SKM-1 (cell line): ENCODE data around the gene COPB1.

Experiments
- DNase-seq: peaks from one replicate; lab custom pipeline; 2025; ENCODE audit not compliant: unreplicated experiment; lab: John Stamatoyannopoulos, UW

Gene COPB1

DNA sequence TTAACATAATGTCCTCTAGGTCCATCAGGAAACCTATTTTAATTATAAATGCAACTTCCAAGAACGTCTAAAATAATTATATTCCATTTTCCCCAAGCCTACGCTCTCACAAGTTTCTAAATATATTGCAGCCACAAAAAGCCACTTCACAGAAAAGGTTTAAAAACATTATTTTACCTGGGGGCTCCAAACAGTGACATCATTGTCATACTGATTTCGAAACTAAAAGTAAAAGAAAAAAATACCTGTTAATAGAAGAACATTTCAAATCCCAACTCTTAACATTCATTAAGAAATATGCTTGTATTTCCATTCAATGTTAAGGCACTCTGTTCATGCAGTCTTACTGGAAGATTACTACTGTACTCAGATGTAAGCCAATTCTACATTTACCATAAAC lies 19.2 kb upstream of the COPB1 start:
- no peak for DNase-seq

DNA sequence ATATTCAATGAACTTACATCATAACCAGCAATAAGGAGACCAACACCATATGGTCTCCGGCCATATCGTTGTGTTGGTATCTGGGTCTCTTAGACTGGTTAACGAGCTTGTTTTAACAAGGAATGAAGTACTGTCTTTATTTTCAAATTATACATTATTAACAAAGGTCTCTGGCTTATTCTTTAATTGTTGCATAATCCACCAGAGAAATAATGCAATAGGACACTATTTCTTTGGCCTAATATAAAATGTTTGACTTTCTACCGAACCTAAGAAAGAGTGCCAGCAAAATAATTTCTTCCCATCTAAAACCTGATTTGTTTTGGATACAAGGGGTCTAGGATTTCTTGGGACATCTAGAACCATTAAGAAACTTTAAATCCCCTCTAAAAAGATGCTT lies 14.2 kb upstream of the COPB1 start:
- no peak for DNase-seq

DNA sequence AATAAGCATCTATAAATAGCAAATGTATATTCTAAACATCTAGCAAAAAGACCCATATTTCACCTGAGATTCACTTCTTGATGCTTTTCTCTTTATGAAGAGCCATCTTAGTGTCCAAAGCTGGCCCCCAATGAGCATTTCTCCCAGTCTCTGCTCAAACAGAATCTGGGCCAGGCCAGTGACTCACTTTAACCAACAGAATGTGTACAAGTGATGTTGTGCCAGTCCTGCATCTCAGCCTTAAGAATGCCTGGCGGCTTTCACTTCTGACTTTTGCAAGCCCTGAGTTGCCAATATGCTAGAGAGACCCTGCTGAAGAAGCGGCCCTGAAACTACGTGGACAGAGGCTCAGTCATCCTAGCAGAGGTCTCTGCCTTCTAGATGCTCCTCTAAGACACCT lies 6.9 kb upstream of the COPB1 start:
- DNase-seq = no peak

DNA sequence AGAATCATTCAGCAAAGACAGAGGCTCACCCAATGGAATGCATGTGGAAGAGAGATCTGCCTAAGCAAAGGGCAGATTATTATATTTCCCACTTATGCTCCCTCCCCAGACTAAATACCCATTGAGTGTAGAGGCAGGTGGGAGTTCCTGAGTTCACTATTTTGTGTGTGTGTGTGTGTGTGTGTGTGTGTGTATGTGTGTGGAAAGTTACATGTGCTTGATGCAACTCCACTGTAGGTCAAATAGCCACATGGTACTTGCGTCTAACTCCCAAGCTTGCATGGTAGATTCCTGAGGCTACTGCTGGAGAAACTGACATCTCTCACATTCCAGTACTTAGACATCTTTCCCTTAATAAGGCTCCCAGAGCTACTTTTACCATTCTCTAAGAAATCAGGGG lies 3.4 kb upstream of the COPB1 start:
- DNase-seq = no peak

DNA sequence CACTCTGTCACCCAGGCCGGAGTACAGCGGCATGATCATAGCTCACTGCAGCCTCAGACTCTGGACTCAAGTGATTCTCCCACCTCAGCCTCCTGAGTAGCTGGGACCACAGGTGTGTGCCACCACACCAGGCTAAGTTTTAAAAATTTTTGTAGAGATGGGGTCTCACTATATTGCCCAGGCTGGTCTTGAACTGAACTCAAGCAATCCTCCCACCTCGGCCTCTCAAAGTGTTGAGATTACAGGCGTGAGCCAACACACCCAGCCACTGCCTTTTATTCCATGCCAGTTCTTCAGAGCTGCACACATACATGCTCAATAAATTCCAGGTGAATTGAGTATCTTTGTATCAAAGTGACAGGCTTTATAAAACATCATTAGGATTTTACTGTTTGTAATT lies 2.4 kb upstream of the COPB1 start:
- no peak for DNase-seq

DNA sequence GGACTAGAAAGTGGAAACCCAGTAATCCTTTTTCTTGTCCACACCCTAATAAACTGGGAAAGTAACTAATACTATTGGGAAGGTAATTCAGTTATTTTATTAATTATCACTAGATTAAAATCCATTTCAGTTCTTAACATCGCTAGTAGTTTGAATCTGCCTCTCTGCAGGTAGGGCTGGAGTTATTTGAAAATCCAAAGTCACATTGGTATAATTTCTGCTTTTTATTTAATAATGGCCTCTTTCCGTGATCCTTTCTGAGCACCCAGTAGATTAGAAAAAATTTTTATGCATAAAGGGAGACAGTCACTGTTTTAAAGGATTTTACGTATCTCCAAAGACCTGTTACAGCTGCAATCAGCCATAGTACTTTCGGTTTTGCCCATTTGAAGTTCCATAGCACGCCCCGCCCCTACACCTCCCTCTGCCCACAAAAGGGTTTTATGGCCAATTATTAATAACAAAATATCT lies 605 bp upstream of the COPB1 start:
- DNase-seq = no peak

DNA sequence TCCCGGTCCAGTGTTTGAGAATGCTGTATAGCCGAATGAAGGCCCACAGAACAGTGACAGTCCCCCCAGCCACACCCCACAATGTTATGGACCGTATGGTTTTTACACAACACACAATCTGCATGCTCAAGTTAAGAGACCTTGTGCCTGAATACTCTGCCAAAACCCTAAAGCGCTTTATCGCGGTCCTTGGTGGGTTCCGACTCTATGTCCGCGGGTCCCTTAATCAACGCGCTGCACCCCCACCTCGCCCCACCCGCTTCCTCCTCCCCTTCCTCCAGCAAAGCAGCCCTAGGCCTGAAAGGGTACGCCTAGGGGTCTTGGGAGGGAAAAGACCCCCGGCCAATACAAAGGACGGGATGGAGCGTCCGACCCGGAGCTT lies 442 bp downstream of the COPB1 start:
- no peak for DNase-seq

DNA sequence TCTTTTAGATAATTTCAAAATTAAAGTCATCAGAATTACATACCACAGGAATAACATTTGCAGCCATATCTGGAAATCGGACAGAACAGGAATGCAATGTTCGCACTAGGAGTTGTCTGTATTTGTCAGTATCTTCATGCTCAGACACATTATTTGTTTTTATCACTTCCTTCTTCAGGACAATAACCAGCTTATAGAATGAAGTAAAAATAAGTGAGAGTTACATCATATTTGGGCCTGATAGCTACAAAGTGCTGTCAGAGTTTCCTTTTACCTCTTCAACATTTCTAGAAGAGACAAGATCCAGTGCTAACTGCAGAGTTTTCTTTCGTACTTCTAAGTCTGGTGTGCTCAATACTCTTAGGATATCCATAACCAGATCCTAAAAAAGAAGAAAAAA lies 18.9 kb downstream of the COPB1 start:
- DNase-seq = no peak

DNA sequence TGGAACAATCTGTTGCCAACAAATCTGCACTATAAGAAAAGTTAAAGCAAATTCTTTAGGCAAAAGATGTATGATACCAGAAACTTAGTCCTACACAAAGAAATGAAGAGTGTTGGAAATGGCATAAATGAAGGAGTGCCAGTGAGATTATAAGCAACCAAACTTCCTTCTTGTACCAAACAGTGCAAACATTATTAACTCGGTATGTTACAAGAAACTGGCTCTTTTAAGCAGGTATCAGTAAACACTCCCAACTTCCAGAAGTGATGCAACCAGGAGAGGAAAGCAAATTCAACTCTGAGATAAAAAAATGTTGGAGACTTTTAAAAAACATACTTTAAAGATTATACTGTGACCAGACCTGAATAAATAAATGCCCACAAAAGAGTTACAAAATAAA lies 28.5 kb downstream of the COPB1 start:
- no peak for DNase-seq

DNA sequence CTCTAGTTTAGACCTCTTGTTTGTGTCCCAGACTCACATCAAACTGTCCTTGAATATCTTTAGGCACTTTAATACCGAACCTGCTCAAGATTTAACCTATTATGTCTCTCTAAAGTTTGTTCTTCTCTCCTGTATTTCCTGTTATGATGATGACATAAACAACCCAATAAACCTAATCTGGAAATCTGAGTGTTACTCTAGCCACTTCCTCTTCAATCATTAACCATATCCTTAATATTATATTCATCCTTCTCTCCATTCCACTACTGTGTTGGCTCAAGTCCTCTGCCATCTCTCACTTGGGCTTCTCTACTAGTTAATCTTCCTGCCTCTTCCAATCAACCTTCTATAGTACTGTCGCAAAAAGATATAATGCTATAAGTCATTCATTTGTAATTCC lies 36.0 kb downstream of the COPB1 start:
- DNase-seq = no peak

DNA sequence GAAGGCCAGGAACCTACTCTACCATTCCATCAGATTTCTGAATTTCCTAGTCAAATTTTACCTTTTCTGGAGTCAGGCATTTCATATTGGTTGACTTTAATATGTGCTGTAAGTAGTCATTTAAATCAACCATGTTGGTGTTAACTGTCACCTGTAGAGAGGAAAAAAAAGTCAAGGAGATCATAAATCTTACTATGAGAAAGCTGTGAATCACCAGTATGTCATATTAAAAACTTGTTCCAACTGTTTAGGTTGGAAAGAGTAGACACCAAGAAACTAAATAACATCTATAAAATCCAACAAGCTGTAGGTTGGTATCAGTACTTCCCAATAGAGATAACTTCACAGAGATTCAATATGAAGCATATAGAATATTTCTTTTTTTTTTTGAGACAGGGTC lies 39.5 kb downstream of the COPB1 start:
- no peak for DNase-seq

DNA sequence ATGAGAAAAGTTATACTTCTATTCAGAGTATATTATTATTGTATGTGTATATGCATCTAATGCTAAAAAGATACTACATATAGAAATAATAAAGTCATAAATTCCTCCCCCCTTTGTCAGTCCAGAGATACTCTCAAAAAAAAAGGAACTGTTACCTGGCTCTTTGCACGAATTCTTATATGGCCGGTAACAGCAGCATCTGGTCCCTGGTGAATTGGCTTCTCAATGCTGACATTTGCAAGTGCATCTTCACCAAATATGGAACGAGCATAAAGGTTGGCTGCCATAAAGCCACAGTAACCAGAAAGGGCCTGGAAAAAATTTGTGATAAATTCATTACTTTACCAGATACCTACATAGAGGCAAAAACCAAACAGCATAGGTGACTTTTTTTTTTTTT lies 41.2 kb downstream of the COPB1 start:
- DNase-seq = no peak

DNA sequence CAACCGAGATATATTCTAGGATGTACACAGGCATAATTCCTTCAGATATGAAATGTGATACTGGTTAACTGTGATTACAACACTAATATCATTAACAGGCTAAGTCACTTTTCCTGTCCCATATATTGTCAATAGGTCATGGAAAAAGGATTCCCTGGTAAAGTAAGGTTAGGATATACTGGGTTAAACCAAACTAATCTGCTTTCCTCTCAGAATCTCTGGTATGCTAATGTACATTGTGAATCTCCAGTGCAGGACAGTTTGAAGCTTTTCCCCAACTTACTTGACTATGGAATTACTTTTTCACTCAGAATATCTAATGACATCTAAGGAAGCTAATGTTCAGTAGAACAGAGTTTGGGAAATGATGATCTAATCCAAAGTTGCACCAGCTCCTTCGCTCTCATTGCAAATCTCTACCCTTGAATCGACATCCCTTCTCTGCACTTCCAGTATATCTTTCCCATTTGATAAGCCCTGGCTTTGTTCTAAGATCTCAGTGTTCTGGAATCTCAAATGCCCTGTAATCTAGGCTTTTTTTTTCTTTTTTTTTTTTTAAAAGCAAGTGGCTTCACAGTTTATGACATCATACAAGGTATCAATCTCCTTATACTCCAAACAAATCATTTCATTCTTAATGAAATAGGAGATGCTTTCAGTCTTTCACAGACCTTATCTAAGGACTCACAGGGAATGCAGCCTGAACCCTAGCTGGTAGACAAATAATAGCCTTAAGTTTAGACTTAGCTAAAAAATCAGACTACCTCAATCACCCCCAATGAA lies 43.8 kb downstream of the COPB1 start:
- no peak for DNase-seq

DNA sequence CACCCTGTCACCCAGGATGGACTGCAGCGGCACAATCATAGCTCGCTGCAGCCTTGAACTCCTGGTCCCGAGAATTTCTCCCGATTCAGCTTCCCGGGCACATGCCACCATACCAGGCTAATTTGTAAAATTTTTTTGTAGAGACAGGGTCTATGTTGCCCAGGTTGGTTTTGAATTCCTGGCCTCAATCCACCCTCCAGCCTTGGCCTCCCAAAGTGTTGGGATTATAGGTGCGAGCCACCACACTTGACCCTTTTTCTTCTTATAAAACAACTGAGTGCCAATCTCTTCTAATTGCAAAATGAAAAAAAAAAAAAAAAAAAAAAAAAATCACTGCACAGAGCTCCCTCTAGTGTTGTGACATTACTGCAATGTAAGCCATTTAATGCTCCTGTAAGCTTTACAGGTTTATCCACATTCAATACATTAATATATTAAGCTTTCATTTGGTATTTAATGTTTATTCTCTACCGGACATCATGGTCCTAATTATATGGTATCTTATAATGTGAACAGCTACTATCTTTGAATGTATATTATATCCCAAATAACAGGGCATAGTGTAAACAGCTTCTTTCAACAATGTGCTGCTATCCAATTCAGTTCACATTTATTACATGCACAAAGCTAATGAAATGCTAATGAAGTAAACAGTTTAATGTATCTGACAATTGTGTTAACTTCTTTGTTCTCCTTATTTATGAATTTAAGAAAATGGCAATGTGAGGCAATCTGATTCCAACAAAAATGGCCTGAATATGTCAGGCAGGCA lies 44.6 kb downstream of the COPB1 start:
- DNase-seq = no peak

DNA sequence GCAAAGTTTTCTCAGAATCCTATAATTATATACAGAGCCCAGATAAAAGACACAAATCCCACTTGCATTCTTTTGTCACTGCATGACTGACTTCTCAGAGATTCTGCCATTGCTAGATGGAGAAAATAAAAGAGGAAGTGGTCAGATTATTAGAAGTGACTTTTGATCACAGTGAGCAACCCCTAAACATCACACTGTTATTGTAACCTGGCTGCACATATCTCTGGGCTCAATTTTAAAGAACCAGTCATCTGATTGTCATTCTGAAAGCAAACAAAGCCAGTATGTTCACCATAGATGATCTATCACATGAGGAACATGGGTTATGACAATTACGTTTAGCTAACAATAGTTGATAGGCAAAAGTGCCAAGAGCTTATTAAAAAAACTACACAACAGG lies 47.8 kb downstream of the COPB1 start:
- no peak for DNase-seq

DNA sequence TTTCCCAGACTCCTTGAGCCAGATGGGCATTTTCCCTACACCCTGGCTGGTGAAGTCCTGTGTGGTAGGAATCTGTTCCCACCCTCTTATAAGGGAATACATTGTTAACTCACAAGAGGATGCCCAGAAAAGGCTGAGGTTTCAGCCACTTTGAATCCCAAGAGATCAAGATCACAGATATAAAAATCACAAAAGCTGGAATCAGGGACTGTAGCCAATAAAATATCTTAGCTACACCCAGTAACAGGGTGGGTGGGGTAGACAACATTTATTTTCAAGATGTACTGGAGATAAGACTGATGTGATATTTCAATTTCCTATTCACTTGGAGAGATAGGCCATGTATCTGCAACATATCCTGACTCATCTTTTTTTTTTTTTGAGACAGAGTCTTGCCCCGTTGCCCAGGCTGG lies 50.3 kb downstream of the COPB1 start:
- DNase-seq = no peak

DNA sequence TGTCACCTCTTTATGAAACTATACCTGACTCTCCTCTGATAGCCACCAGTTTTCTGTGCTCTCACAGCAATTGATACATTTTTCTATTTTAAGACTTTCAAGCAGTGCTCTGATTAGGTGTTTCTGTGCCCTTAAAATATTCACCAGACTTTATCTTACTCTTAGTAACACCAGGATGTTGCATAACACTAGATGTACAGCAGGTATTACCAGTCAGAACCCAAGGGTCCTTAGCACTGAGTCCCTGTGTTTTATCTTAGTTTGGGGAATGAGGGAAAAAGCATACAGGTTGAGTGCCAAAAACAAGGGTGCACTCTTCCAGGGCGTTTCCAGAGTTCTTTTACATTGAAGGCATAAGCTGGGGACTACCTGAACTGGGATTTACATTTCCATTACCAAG lies 51.4 kb downstream of the COPB1 start:
- no peak for DNase-seq

DNA sequence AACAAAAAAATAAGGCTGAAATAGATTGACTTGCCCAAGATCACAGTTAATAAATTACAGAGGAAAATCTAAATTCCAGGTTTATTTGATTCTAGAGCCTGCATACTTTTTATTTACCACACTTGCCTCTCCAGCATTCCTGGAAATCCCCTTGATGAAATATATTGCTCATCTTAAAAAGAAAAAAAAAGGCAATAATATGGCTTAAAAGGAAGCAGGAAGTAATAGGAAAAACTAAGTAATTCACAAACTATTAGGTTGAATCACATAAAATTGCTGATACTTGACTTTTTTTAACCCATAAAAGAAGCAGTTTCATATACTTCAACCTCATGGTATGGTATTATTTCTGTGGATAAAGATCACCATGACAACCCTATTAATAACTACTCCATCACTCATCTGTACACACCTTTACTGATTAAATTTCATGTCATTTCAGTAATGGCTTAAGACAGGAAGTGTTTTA lies 52.9 kb downstream of the COPB1 start:
- DNase-seq = no peak

DNA sequence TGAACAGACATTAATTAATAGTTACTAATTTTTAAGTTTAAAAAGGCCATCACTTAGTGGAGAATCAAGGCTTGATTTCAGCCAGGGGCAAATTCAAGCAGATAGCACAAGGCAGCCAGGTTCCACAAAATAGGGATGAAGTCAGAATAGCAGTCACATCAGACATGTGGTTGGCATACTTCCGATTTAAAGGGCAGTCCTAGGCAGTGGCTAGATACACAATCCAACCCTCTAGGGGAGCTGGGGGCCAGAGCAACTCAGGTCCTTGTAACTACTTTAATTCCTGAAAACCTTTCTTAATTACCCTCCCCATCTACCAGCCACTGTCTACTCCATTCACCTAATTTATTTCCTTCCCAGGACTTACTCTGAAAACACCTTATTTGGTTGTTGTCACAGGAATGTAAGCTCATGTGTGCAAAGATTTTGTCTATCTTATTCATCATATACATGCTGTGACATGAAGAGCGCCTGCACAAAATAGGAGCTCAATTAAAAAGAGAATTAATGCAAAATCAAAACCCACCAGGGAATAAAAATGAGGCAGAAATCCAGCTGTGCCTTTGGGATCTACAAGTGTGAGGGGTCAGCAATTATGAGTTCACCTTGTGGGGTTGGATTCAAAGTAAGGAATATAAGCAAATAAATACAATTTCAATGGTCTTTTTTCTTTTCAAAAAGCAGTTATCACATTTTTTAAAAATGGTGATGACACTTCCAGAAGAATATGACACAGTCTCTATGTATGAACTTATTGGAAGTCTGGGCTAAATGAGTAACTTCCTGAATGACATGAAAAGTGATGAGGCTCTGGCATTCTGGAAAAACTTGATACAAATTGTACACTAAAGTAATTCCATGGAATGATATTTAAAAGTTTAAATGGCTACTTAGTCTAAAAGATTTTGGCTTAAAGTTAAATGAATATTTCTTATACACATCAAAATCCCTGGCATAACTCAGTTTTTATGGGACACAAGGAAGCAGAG lies 53.8 kb downstream of the COPB1 start:
- no peak for DNase-seq

DNA sequence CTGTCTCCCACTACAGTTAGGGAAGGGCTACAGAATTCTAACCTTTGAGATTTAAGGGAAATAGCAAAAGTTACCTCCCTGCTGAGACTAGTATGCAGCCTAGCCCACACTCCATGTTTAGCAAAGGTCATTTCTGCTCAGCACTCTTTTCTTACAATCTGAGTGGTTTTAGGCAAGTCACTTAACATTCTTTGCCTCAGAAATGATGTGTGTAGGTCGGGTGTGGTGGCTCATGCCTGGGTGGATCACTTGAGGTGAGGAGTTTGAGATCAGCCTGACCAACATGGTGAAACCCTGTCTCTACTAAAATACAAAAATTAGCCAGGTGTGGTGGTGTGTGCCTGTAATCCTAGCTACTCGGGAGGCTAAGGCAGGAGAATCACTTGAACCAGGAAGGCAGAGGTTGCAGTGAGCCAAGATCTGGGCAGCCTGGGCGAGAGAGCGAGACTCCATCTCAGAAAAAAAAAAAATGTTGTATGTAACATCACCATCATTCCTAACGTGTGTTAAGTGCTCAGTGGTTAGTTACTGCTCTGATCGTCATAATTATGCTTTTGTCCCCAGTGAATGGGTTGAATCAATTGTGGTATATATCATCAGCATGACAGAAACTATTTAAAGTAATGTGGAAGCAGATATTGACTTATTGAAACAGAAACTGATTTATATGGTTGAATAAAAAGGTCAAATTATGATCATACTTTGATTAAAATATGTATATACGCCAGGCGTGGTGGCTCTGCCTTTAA lies 55.0 kb downstream of the COPB1 start:
- DNase-seq = no peak

DNA sequence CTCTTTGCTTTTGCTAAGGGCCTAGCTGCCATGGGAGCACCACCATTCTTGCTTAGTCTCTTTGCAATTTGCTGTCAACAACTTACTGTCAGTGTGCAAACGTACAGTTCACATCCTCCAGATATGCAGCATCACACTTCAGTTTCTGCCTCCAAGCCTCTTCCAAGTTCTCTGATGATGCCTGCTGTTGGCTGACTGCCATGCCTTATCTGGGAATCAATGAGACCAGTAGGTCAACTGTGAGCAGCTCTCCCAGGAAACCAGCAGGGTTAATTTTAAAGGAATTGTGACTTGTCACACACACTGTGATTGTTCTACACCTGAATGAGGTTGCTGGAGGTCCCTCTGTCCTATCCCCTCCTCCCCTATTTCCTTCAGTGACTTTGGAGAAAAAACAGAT lies 56.0 kb downstream of the COPB1 start:
- DNase-seq = no peak
